AG04450 (cell line): ENCODE data around the gene C1GALT1. TPM values are rescaled to one million over a fixed set of nuclear protein-coding genes. Genes with fewer than 3 reads are reported as not detected.

Source experiments
- CTCF ChIA-PET: fragments of 300-600, 350-600 bp; formaldehyde crosslinking; extraction: SDS; loops from one replicate; lab custom pipeline; 2022; ENCODE audit warnings: antibody characterized with exemption, inconsistent platforms; lab: Charles Lee
- POLR2A ChIA-PET: fragments of 350-600 bp; formaldehyde crosslinking; extraction: SDS; loops from one replicate; lab custom pipeline; 2021; ENCODE audit warnings: antibody characterized with exemption, inconsistent platforms; lab: Yijun Ruan, JAX
- DNase-seq: peaks from one replicate; pipeline ENCODE4 v3.0.0-alpha.2; 2011; ENCODE audit warnings: low read depth, low spot score
- H3K27ac ChIP-seq: one replicate; pipeline ENCODE4 v1.5.1; 2012; ENCODE audit warnings: low read depth, low read length, control low read depth
- H3K27me3 ChIP-seq: one replicate; pipeline ENCODE4 v1.6.0; 2012; ENCODE audit warnings: low read length; ENCODE audit not compliant: control insufficient read depth, insufficient read depth
- H3K4me3 ChIP-seq: 2 replicates; pipeline ENCODE4 v1.5.1; 2011; ENCODE audit warnings: mild to moderate bottlenecking, low read depth, low read length, control low read depth
- H3K9me3 ChIP-seq: 2 replicates; pipeline ENCODE4 v1.5.1; 2012; ENCODE audit warnings: low read length; ENCODE audit not compliant: control insufficient read depth, insufficient read depth
- CTCF ChIP-seq: IDR thresholded peaks from 2 replicates; pipeline ENCODE4 v1.5.1; 2011; ENCODE audit warnings: low read depth, low read length, control low read depth, inconsistent platforms
- polyA plus RNA-seq: library from polyadenylated mRNA; depleted of rRNA; stranded (reverse); fragments of >200 nt; gene quantifications from 2 replicates; pipeline ENCODE4 v1.2.3, GENCODE V29; 2011

C1GALT1 gene
- polyA plus RNA-seq, 1 experiment = 24.0 TPM

- Histone ChIP-seq H3K27me3 (no peaks in the 10 kb centered on the region), H3K9me3 (no peaks in the 10 kb centered on the region; the same call in 1 of the 2 replicates), H3K4me3 (no peak overlapping the region), H3K27ac (no peak overlapping the region)
- ChIA-PET POLR2A (no interaction called here), CTCF (no interaction called here)
- DNase-seq = no peak
- TF ChIP-seq CTCF = no peak
These were observed 79.5 kb downstream of the C1GALT1 start for GRCh38 chr7:7261863-7262262.

GRCh38 chr7:7263297-7264230 is 81.2 kb downstream of the C1GALT1 start:
- CTCF ChIA-PET = interaction anchor here (0.6 kb wide), 1 partner anchor 160 kb away, joined by 4 read pairs; no protein-coding TSS in a partner anchor

GRCh38 chr7:7264306-7265040 is 82.1 kb downstream of the C1GALT1 start:
- Histone ChIP-seq H3K27me3 (no peaks in the 10 kb centered on the region), H3K9me3 (no peaks in the 10 kb centered on the region), H3K27ac (no peak overlapping the region), H3K4me3 (no peak overlapping the region)
- no peak for DNase-seq
- TF ChIP-seq CTCF = no peak
- ChIA-PET CTCF (no interaction called here), POLR2A (no interaction called here)

More at GRCh38 chr7:7263297-7264230, 81.2 kb downstream of the C1GALT1 start:
- POLR2A ChIA-PET = no interaction called here
- H3K4me3 ChIP-seq = no peak overlapping the region
- no peaks in the 10 kb centered on the region for H3K27me3 ChIP-seq
- no peak for TF ChIP-seq CTCF
- no peak overlapping the region for H3K27ac ChIP-seq
- DNase-seq = no peak
- H3K9me3 ChIP-seq = no peaks in the 10 kb centered on the region; the same call in 1 of the 2 replicates

- DNase-seq = no peak
- CTCF ChIA-PET = interaction anchor here (0.6 kb wide), 1 partner anchor 102 kb away, joined by 3 read pairs; no protein-coding TSS in a partner anchor
- H3K4me3 ChIP-seq = no peak overlapping the region
- H3K27ac ChIP-seq = no peak overlapping the region
- no peaks in the 10 kb centered on the region for H3K9me3 ChIP-seq
- POLR2A ChIA-PET = no interaction called here
- H3K27me3 ChIP-seq = no peaks in the 10 kb centered on the region
- TF ChIP-seq CTCF = no peak
These were observed 83.0 kb downstream of the C1GALT1 start for GRCh38 chr7:7265081-7266075.
